ENCODE data around the gene IGSF23.

The IGSF23 gene

GRCh38 chr19:44613295-44614178, at the start of gene IGSF23:
IGSF23 (plus strand) TSS chr19:44613563; CDS start chr19:44613646, 83 bp downstream.
- DNase-seq, result no peak

- no peak for DNase-seq
Measured at GRCh38 chr19:44566984-44567383, 46.4 kb upstream of the IGSF23 start.

DNA sequence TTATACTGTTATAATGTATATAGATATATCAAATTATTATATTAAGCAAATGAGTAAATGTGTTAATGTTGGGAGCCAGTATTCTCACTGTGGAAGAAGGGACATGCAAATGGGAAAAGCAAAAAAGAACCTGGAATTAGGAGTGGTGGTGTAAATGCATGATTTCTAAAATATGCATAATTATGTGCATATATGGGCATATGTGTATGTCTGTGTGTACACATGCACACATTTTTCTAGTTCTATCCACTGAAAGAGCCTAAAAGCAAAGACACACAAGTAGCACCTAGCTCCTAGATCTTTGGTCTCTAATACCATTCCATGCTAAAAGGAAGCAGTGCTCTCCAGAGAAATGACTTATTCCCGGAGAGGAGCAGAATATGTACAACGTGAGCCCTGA, 45.6 kb upstream of the IGSF23 start:
- DNase-seq, result no peak

- DNase-seq, result no peak
Measured at GRCh38 chr19:44570603-44570983, 42.8 kb upstream of the IGSF23 start.

DNA sequence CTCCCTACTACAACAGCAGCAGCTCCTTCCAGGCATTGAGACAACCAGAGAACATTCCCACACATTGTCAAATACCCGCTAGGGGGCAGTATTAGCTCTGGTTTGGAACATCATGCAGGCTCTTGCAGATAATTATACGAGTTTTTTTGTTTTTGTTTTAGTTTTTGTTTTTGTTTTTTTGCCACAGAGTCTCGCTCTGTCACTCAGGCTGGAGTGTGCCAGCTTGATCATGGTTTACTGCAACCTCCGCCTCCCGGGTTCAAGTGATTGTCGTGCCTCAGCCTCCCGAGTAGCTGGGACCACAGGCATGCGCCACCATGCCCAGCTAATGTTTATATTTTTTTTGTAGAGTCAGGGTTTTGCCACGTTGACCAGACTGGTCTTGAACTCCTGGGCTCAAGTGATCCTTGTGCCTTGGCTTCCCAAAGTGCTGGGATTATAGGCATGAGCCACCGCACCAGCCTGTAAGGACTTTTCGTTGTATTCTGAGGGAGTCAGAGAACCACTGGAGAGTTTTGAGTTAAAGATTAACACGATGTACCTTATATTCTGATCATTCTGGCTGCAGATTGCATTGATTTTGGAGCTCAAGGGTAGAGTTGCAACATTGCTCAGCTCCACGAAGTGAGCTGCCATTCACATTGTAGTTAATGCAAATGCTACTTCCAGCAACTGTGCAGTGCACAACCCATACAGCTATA, 42.2 kb upstream of the IGSF23 start:
- DNase-seq, result peak; percentile 8

DNA sequence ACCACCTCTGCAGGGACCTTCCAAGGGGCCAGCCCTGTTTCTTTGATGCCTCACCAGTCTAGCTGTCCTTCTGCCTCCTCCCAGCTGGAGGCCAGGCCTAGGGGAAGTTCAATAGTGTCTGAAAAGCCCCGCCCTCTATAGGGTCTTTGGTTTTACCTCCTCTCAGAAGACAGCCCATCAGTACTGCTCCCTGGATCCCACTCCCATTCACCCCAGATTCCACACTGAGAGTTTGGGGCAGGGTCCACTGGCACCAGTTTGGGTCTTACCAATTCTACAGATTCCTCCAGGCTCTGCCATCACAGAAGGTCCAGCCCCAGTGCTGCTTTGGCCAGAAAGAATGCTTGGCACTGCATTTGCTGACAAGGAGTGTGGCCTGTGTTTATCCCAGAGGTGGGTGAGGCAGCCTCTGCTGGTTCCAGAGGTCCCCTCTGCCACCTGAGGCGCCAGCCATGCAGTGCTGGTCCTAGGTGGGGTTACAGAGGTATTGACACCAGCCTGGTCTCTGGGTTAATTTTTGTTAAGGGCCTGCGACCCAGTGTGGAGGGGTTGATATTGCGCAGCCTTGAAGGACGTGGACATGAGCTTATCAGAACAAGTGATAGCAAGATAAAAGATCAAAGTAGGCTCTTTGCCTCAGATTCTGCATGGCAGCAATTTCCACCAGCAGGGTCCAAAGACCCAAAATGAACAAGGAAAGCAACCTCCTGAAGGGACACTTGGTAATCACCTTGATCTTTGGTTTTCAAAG, 41.4 kb upstream of the IGSF23 start:
- DNase-seq, result no peak

DNA sequence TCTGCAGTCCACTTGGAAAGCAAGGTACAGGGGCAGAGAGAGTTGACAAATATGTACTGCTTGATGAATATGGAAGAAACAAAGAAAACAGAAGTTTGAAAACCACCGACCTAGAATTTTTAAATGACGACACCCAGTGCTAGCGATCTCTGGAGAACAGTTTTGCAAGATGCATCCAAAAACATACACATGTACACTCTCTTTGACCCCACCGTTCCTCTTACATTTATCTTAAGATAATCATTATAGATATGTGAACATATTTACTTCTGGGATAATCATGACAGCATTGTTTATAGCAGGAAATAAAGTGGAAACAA, 40.8 kb upstream of the IGSF23 start:
- DNase-seq, result no peak

- DNase-seq, result no peak
Measured at GRCh38 chr19:44573183-44573582, 40.2 kb upstream of the IGSF23 start.

GRCh38 chr19:44573627-44574026, 39.7 kb upstream of the IGSF23 start:
- no peak for DNase-seq

DNA sequence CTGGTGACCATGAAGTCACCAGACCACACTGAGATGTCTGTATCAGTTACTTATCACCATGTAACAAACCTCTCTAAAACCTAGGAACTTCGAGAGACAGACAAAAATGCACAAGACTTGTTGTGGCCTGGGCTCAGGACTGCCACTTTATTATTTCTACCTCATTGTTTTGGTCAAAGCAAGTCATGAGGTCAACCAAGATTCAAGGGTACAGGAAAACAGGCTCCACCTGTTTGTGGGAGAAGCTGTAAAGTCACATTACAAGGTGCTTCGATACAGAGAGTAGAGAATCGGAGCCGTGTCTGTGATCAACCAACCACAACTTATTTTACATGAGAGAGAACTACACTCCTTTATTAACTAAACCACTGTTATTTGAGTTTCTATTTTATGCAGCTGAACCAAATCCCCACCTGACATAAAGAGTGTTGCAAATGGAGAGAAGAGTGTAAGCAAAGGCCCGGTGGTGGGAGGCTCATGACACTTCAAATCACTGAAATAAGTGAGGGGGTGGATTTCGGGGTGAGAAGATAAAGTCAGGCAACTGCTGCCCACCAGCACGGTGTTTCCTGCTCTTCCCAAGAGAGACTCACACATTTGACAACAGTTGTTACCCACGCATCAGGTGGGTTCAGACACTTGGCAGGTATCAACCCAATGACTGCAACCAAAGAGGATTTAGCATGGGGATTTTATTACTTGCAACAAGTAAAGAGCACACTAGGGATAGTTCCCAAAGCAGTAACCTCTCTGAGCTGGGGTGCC, 39.0 kb upstream of the IGSF23 start:
- no peak for DNase-seq

- DNase-seq, result no peak
Measured at GRCh38 chr19:44575116-44575700, 38.2 kb upstream of the IGSF23 start.

DNA sequence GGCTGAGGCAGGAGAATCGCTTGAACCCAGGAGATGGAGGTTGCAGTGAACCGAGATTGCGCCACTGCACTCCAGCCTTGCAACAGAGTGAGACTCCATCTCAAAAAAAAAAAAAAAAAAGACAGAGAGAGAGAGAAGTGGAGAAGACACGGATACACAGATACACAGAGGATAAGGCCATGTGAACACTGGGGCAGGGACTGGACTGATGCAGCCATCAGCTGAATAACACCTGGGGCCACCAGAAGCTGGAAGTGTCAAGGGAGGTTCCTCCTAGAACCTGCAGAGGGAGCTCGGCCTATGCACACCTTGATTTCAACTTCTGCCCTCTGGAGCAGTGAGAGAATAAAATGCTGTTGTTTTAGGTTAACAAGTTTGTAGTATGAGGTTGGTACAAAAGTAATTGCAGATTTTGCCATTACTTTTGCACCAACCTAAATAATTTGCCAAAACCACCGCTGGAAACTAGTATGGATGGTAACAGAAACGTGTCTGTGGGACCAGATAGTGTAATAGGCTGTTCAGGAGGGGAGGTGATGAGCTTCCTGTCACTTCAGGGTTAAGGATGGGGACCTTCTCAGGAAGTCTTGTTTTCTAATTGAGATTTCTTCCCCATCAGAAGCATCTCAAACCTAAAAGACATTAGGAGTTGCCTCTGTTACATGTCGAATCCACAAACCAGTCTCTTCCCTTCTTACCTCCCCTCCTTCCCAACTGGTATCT, 36.4 kb upstream of the IGSF23 start:
- no peak for DNase-seq

DNA sequence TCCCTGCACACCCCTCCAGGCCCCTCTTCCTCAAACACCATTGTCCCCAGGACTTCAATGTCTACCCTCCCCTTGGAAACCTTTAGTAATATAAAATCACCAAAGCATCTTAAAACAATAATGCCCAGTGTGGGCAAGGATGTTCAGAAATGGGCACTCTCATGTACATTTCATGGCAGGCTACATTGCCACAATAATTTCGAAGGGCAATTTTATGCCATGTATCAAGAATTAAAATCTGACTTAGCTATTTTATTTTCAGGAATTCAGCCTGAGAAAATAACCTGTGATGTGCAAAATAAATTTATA, 35.8 kb upstream of the IGSF23 start:
- DNase-seq, result no peak

DNA sequence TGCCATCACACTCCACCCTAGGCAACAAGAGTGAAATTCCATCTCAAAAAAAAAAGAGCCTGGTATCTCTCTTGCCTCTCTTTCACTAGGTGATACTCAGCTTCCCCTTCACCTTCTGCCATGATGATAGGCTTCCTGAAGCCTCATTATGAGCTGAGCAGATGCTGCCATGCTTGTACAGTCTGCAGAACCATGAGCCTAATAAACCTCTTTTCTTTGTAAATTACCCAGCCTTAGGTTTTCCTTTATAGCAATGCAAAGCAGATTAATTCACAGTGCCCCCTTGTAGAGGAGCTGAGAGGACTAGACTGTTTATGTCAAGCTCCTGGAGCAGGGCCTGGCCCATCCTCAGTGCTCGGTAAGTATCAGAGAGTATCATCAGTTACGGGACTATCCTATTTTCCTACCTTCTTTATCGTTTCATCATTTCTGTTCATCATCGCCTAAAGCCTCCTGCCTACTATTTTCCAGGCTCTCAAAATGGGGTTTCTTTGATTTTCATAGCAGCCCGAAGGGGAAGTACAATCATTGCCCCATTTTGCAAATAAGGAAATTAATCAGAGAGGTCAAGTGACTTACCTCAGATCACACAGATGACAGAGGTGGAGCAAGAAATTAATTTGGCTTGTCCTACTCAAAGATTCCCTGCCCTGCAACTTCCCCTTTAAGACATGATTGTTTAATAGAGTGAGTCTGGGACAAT, 33.5 kb upstream of the IGSF23 start:
- no peak for DNase-seq

- no peak for DNase-seq
Measured at GRCh38 chr19:44580366-44580895, 32.9 kb upstream of the IGSF23 start.

DNA sequence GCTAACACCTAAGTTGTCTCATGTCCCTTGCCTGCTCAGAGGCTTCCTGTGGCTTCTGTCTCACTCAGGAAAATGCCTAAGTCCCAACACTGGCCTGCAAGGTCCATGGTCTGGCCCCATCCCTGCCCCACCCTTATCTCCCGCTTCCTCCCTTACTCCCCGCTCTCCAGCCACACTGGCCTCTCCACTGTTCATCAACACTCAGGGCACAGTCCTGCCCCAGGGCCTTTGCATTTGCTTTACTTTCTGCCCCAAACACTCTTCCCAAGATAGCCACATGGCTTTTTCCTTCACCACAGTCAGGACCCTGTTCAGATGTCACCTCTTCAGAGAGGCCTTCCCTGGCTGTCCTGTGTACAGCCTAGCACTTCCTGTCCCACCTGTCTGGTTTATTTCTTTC, 32.1 kb upstream of the IGSF23 start:
- DNase-seq, result no peak

- no peak for DNase-seq
Measured at GRCh38 chr19:44582581-44583265, 30.6 kb upstream of the IGSF23 start.

DNA sequence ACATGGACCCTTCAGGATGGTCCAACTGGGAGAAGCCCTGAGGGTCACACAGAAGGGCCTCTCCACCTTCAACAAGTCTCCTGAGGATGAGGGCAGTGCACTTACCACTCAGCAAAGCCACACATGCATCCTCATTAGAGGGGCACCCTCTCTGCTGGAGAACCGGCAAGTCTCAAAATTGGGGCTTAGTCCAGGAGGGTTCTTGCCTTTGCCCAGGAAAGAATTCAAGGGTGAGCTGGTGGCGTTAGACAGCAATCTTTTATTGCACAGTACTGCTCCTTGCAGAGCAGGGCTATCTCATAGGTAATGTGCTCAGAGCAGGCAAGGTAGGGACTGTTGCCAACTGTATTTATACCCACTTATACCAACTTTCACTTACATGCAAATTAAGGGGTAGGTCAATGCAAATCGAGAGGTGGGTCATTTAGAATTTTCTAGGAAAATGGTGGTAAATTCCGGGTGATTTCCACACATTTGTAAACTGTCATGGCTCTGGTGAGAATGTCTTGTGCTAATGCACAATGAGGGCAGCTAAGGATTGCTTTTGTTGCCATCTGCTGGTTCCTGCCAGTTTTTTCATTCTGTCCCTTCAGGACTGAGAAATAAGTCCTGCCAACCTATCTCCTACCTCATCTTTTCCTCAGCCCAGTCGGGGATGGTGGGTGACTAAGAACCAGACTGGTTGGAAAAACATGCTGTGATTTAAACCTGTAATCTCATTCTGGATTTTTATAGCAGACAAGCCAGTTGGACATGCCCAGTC, 27.8 kb upstream of the IGSF23 start:
- no peak for DNase-seq

DNA sequence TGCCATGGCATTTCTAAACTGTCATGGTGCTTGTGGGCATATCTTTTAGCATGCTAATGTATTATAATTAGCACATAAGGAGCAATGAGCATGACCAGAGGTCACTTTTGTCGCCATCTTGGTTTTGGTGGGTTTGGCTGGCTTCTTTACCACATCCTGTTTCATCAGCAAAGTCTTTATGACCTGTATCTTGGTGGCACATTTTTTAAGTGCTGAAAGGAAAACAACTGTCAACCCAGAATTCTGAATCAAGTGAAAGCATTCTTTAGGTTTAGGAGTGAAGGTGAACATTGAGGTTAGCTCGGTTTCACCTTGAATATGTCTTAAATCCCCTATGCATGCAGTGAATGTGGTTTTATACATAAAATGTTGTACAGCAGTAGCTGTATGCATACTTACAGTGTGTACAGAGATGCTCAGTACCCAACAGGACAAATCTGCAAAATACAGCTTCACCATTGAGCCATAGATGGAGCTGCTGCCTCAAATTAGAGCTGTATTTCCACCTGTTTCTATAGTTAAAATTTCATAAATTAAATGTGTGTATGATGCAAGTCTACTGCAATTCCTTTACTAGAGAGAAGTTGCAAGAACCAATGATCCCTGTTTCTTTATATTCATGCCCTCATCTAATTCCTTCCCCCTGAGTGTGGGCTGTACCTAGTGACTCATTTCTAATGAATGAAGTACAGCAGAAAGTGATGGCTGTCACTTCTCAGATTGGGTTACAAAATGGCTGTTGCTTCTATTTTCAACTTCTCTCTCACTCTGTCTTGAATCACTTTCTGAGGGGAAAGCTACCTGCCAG, 25.2 kb upstream of the IGSF23 start:
- DNase-seq, result no peak

All from NCI-H1092 (cell line).